Measurements from ENCODE around the gene KHSRP.

Gene KHSRP

GRCh38 chr19:6402058-6402457 is 22.6 kb downstream of the KHSRP start:
- TF ChIP-seq, protein P1, sequence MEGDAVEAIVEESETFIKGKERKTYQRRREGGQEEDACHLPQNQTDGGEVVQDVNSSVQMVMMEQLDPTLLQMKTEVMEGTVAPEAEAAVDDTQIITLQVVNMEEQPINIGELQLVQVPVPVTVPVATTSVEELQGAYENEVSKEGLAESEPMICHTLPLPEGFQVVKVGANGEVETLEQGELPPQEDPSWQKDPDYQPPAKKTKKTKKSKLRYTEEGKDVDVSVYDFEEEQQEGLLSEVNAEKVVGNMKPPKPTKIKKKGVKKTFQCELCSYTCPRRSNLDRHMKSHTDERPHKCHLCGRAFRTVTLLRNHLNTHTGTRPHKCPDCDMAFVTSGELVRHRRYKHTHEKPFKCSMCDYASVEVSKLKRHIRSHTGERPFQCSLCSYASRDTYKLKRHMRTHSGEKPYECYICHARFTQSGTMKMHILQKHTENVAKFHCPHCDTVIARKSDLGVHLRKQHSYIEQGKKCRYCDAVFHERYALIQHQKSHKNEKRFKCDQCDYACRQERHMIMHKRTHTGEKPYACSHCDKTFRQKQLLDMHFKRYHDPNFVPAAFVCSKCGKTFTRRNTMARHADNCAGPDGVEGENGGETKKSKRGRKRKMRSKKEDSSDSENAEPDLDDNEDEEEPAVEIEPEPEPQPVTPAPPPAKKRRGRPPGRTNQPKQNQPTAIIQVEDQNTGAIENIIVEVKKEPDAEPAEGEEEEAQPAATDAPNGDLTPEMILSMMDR (IDR thresholded peaks at IDR 0.05): no peak

DNA sequence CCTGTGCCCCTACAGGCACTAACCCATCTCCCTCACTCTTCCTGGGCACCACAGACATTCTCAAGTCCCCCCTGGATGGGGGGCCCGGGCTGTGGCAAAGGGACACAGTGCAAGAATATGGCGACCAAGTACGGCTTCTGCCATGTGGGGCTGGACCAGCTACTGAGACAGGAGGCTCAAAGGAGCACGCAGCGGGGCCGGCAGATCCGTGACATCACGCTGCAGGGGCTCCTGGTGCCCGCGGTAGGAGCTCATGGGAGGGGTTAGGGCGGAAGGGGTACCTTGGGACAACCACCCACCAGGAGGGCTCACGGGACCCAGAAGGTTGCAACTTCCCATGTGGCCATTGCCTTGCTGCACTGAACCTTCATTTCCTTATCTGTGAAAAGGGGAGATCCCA is 28.3 kb downstream of the KHSRP start:
- TF ChIP-seq, protein P1 (IDR thresholded peaks at IDR 0.05): no peak

GRCh38 chr19:6394831-6395230 is 29.8 kb downstream of the KHSRP start:
- TF ChIP-seq, protein P1 (IDR thresholded peaks at IDR 0.05): no peak

GRCh38 chr19:6393983-6394412 is 30.6 kb downstream of the KHSRP start:
- TF ChIP-seq, protein P1 (IDR thresholded peaks at IDR 0.05): no peak

GRCh38 chr19:6393074-6393982 is 31.3 kb downstream of the KHSRP start, which contains the start of gene GTF2F1:
TSS of gene GTF2F1 (minus strand) at chr19:6393164. CDS start at chr19:6392995, 169 bp downstream.
- TF ChIP-seq, protein P1 (IDR thresholded peaks at IDR 0.05): no peak

DNA sequence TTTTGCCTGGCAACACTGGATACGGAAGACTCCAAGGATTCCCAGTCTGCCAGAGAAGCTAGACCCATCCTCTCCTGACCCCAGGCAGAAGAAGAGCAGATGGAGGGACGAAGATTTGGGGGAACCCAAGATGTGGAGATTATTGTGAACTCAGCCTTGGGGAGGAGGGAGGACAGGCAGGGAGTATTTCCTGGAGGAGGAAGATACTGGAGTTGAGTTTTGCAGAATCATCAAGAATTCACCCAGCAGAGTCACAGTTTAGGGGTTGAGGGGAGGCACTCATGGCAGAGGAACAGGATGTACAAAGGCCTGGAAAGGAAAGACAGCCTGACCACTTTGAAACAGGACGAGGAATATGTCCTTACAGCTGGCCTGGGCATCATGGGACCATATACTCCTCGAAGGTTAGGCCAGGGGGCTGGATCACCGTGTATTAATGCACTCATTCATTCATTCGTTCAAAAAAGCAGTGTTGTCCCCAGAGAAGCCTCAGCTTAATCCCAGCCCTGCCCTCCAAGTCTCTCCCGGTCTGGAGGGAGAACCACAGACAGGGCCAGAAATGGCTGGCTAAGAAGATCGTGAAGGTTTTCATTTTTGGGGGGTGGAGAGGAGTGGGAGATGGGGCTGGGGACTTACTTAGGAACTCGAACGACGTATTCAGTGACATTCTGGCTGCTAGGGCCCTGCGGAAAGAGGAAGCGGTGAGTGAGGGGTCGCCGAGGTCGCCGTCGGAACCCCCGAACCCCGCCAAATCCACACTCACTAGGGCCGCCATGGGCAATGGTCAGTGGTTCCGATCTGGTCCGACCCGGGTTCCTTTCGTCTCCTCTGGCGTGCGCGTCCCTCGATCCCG is 32.2 kb downstream of the KHSRP start:
- TF ChIP-seq, protein P1 (IDR thresholded peaks at IDR 0.05): no peak

DNA sequence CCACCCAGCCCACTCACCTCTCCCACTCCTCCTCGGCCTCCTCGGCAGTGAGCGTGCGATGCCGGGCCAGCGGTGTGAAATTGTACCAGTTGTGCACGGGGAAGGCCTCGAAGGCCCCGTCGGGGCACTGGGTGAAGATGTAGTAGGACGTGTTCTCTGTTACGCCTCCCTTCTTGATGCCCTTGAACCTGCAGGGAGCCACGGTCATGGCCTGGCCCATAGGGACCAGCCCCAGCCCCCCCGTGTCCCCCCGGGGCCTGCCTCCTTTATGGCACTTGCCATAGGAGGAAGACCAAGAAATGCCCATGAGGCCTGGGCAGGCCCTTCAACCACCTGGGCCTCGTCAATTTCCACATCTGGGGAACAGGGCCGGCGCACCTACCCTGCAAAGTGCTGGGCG is 37.2 kb downstream of the KHSRP start:
- TF ChIP-seq, protein P1 (IDR thresholded peaks at IDR 0.05): no peak

All from LNCAP (cell line).